ENCODE data around the gene GALR2.

The GALR2 gene

GRCh38 chr17:76094046-76094445 is 19.5 kb downstream of the GALR2 start:
- no peak for DNase-seq (ENCODE audit: low read depth, low spot score)

- DNase-seq (ENCODE audit: low read depth, low spot score), result no peak
Measured at GRCh38 chr17:76095943-76096342, 21.4 kb downstream of the GALR2 start.

- DNase-seq (ENCODE audit: low read depth, low spot score), result no peak
Measured at GRCh38 chr17:76097716-76098295, 23.2 kb downstream of the GALR2 start.

GRCh38 chr17:76102944-76103273 is 28.3 kb downstream of the GALR2 start:
- no peak for DNase-seq (ENCODE audit: low read depth, low spot score)

GRCh38 chr17:76103274-76104139 is 28.9 kb downstream of the GALR2 start, which contains the start of gene EXOC7:
Gene EXOC7 (minus strand): TSS chr17:76103787. CDS start chr17:76103692, 95 bp downstream.
- peak; percentile 82 for DNase-seq (ENCODE audit: low read depth, low spot score)

- no peak for DNase-seq (ENCODE audit: low read depth, low spot score)
Measured at GRCh38 chr17:76104140-76104895, 29.7 kb downstream of the GALR2 start.

- DNase-seq (ENCODE audit: low read depth, low spot score), result no peak
Measured at GRCh38 chr17:76104896-76105231, 30.3 kb downstream of the GALR2 start.

- DNase-seq (ENCODE audit: low read depth, low spot score), result no peak
Measured at GRCh38 chr17:76106703-76107102, 32.1 kb downstream of the GALR2 start.

GRCh38 chr17:76107509-76107908 is 32.9 kb downstream of the GALR2 start:
- DNase-seq (ENCODE audit: low read depth, low spot score), result no peak

- DNase-seq (ENCODE audit: low read depth, low spot score), result no peak
Measured at GRCh38 chr17:76111956-76112355, 37.4 kb downstream of the GALR2 start.

GRCh38 chr17:76115138-76115754 is 40.7 kb downstream of the GALR2 start:
- no peak for DNase-seq (ENCODE audit: low read depth, low spot score)

- no peak for DNase-seq (ENCODE audit: low read depth, low spot score)
Measured at GRCh38 chr17:76119409-76120371, 45.1 kb downstream of the GALR2 start.

- DNase-seq (ENCODE audit: low read depth, low spot score), result no peak
Measured at GRCh38 chr17:76120658-76121008, 46.1 kb downstream of the GALR2 start.

- DNase-seq (ENCODE audit: low read depth, low spot score), result no peak
Measured at GRCh38 chr17:76121932-76122430, 47.4 kb downstream of the GALR2 start.

- DNase-seq (ENCODE audit: low read depth, low spot score), result no peak
Measured at GRCh38 chr17:76122431-76123190, 48.0 kb downstream of the GALR2 start.

GRCh38 chr17:76123191-76123499 is 48.6 kb downstream of the GALR2 start:
- DNase-seq (ENCODE audit: low read depth, low spot score), result no peak

- no peak for DNase-seq (ENCODE audit: low read depth, low spot score)
Measured at GRCh38 chr17:76123749-76124581, 49.4 kb downstream of the GALR2 start.

- DNase-seq (ENCODE audit: low read depth, low spot score), result no peak
Measured at GRCh38 chr17:76124582-76125390, 50.2 kb downstream of the GALR2 start.

GRCh38 chr17:76125391-76125675 is 50.8 kb downstream of the GALR2 start:
- no peak for DNase-seq (ENCODE audit: low read depth, low spot score)
